AG09309 (cell line): ENCODE results near the gene BTBD16.

ENCODE experiments used
- DNase-seq: peaks from one replicate; pipeline ENCODE4 v3.0.0-alpha.2; 2010; ENCODE audit warnings: low read depth
- H3K4me3 ChIP-seq: 2 replicates; pipeline ENCODE4 v1.5.1; 2011; ENCODE audit warnings: mild to moderate bottlenecking, low read depth, low read length, moderate library complexity; ENCODE audit not compliant: control insufficient read depth
- TF ChIP-seq, protein P1 (sequence below): IDR thresholded peaks from 2 replicates; pipeline ENCODE4 v1.5.1; 2011; ENCODE audit warnings: mild to moderate bottlenecking, low read depth, low read length, inconsistent platforms; ENCODE audit not compliant: insufficient read depth, control insufficient read depth; ENCODE audit errors: missing control alignments

BTBD16 gene

DNA sequence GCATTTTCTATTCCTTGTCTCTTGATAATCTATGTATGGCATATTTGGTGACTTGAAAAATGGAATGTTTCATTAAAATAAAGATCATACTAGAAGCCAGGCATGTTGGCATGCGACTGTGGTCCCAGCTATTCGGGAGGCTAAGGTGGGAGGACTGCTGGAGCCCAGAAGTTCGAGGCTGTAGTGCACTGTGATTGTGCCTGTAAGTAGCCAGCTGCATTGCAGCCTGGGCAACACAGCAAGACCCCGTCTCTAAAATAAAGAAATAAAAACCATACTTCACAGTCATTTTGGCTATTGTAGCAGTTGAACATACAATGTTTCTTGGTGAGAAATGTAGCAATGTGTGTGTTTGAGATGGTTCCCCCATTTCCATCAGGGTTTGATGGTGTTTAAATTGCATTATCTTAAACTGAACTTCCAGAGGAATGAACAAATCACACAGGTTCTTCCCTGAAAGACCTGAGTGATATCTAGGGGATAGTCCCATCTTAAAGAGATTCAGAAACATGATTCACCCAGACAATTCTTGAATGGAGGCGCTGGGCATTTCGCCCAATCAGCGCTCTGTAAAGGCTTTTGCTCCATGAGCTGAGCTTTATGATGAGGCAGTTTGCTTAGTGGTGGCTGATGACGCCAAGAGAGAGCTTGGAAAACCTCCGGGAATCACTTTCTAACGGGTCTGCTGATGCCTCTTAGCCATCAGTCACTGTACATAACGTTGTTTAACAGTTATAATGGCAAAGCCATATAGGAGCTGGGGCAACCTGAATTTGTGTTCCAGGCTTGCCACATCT is 19.4 kb upstream of the BTBD16 start:
- H3K4me3 ChIP-seq = no peak overlapping the region
- TF ChIP-seq, protein P1, sequence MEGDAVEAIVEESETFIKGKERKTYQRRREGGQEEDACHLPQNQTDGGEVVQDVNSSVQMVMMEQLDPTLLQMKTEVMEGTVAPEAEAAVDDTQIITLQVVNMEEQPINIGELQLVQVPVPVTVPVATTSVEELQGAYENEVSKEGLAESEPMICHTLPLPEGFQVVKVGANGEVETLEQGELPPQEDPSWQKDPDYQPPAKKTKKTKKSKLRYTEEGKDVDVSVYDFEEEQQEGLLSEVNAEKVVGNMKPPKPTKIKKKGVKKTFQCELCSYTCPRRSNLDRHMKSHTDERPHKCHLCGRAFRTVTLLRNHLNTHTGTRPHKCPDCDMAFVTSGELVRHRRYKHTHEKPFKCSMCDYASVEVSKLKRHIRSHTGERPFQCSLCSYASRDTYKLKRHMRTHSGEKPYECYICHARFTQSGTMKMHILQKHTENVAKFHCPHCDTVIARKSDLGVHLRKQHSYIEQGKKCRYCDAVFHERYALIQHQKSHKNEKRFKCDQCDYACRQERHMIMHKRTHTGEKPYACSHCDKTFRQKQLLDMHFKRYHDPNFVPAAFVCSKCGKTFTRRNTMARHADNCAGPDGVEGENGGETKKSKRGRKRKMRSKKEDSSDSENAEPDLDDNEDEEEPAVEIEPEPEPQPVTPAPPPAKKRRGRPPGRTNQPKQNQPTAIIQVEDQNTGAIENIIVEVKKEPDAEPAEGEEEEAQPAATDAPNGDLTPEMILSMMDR = no peak
- DNase-seq = no peak

- H3K4me3 ChIP-seq = no peak overlapping the region
- DNase-seq = no peak
- TF ChIP-seq, protein P1 = no peak
Observed at GRCh38 chr10:122252805-122253204, 18.3 kb upstream of the BTBD16 start.

- TF ChIP-seq, protein P1 = no peak
- DNase-seq = no peak
- no peak overlapping the region for H3K4me3 ChIP-seq
Observed at GRCh38 chr10:122253605-122254004, 17.5 kb upstream of the BTBD16 start.

DNA sequence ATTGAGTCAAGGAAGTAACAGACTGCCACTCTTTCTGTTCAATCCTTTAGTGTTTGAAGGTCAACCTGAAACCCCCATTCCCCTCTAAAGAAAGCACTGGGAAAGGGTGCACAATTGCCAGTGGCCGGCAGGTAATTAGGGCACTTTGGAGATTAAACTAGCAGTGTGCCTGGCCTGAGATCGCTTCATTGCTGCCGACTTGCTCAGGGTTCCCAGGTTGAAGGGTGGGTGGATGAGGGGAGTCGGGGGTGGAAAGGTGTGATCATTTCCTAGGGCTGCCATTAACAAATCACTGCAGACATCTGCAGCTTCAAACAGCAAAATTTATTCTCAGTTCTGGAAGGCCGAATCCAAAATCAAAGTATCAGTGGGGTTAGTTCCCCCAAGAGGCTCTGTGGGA is 16.3 kb upstream of the BTBD16 start:
- no peak for DNase-seq
- TF ChIP-seq, protein P1 = no peak

DNA sequence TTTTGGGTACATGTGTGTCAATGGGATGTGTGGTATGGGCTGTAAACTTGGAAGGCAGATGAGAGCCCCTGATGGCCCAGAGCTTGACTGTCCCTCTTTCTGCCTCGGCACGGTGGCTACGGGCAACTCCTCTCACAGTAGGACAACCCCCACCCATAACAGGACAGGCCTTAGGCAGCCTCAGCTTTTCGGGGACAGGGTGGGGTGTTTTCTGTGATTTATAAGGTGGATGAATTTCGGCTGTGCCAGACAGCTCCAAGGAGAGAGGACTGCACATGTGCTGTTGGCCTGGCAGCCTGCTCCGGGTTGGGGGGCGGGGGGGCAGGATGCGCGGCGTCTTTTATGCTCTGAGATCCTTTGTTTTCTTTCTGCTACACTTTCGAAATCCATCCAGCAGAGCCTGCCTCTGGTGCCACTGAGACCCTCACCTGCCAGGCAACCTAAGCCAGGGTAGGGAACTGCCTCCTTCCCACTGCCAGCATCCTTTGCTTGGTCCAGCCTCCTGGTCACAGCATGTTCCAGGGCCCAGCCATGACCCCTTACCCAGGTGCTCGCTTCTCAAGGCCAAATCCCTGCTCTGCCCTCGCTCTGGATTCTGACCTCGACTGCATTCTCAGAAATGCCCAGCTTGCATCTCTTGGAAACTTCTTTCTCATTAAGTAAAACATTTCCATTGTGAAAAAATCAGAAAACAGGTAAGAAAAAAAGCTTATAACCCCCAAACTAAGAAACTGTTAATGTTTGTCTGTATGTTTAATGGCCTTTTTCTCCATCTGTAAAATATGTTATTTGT is 15.4 kb upstream of the BTBD16 start:
- no peak for DNase-seq
- TF ChIP-seq, protein P1 = no peak

More for the DNA sequence above, 16.3 kb upstream of the BTBD16 start:
- H3K4me3 ChIP-seq = no peak overlapping the region

DNA sequence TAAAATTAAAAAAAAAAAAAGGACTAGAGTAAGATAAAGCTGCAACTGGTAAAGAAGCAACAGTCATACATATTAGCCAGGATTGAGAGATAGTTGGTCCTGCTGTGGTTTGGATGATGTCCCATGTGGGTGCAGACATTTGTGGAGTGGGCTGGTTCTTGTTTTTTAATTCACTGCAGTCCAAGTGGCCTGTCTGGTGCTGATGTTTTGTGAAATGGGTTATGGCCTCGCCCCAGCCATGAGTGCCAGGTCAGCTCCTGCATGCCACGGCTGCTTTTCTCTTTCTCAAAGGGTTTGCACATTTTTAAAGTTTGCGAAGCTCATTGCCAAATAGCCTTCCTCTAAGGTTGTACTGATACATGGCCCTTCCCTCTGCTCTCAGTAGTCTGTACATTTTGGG is 14.1 kb upstream of the BTBD16 start:
- TF ChIP-seq, protein P1 = no peak
- DNase-seq = no peak
- H3K4me3 ChIP-seq = no peak overlapping the region

More for the DNA sequence above, 15.4 kb upstream of the BTBD16 start:
- no peak overlapping the region for H3K4me3 ChIP-seq
